Panc1 (cell line): ENCODE results near the gene LIN7B. TPM values are rescaled to one million over a fixed set of nuclear protein-coding genes. Genes with fewer than 3 reads are reported as not detected.

Experiments
- ATAC-seq: fragments of 200-7000 bp; cut with Tn5 transposase; 2 replicates; pipeline ENCODE4 v1.9.1; 2020; ENCODE audit warnings: mild to moderate bottlenecking, moderate library complexity
- BruUV-seq: library from RNA; stranded (reverse); fragments of 400-500 nt; replicated peaks from 2 replicates; lab custom pipeline; 2021; lab: Mats Ljungman, UMichigan
- CTCF ChIA-PET: fragments of 300-600 bp; sonication (Branson Sonifier 250); formaldehyde crosslinking; loops from one replicate; lab custom pipeline; 2022; ENCODE audit warnings: antibody characterized with exemption; lab: Charles Lee
- POLR2A ChIA-PET: fragments of 300-600 bp; sonication (Branson Sonifier 250); formaldehyde crosslinking; loops from one replicate; lab custom pipeline; 2022; ENCODE audit warnings: antibody characterized with exemption; lab: Charles Lee
- DNase-seq: peaks from one replicate; pipeline ENCODE4 v3.0.0-alpha.2; 2010; ENCODE audit warnings: low read depth, low spot score
- H3K27ac ChIP-seq: 2 replicates; pipeline ENCODE4 v1.5.1; 2011; ENCODE audit warnings: mild to moderate bottlenecking, low read length, inconsistent platforms
- H3K27me3 ChIP-seq: fragments of 200-500 bp; sonication (Bioruptor generic); 2 replicates; pipeline ENCODE4 v1.6.0; 2014; ENCODE audit warnings: low read length, inconsistent platforms; ENCODE audit not compliant: control insufficient read depth, insufficient read depth
- H3K36me3 ChIP-seq: fragments of 200-500 bp; sonication (Bioruptor generic); 2 replicates; pipeline ENCODE4 v1.5.1; 2014; ENCODE audit warnings: inconsistent platforms, mild to moderate bottlenecking, low read length, moderate library complexity; ENCODE audit not compliant: control insufficient read depth, insufficient read depth
- H3K4me1 ChIP-seq: 2 replicates; pipeline ENCODE4 v1.5.1; 2011; ENCODE audit warnings: inconsistent platforms, mild to moderate bottlenecking, low read length, moderate library complexity; ENCODE audit not compliant: control insufficient read depth, insufficient read depth
- H3K4me3 ChIP-seq, 2 experiments: 2 replicates each; pipeline ENCODE4 v1.5.1; 2011 to 2012; ENCODE audit warnings: low read depth in 2 of 2, low read length in 2 of 2, mild to moderate bottlenecking in 2 of 2, inconsistent platforms in 1 of 2, moderate library complexity in 1 of 2
- H3K9me3 ChIP-seq: fragments of 200-500 bp; sonication (Bioruptor generic); 2 replicates; pipeline ENCODE4 v1.5.1; 2014; ENCODE audit warnings: low read depth, mild to moderate bottlenecking, inconsistent platforms, low read length, moderate library complexity; ENCODE audit not compliant: control insufficient read depth, insufficient read depth
- CTCF ChIP-seq: fragments of 450-650 bp; IDR thresholded peaks from 2 replicates; pipeline ENCODE4 v1.5.1; 2017; ENCODE audit warnings: mild to moderate bottlenecking
- POLR2AphosphoS5 ChIP-seq: IDR thresholded peaks from 2 replicates; pipeline ENCODE4 v1.6.1; 2012; ENCODE audit warnings: mild to moderate bottlenecking, low read depth, low read length, moderate library complexity
- REST ChIP-seq, 2 experiments: IDR thresholded peaks; 2 replicates each; pipeline ENCODE4 v1.6.1; 2011 to 2012; ENCODE audit warnings: low read depth in 2 of 2, control low read depth in 1 of 2, low read length in 1 of 2, mild to moderate bottlenecking in 1 of 2, moderate library complexity in 1 of 2; ENCODE audit not compliant: insufficient read depth in 1 of 2
- SIN3A ChIP-seq: IDR thresholded peaks from 2 replicates; pipeline ENCODE4 v1.6.1; 2012; ENCODE audit warnings: low read depth, mild to moderate bottlenecking, low read length, moderate library complexity, borderline replicate concordance; ENCODE audit not compliant: insufficient read depth
- TCF7L2 ChIP-seq: IDR thresholded peaks from 2 replicates; pipeline ENCODE4 v1.6.1; 2011; ENCODE audit warnings: mild to moderate bottlenecking, low read depth, low read length, inconsistent platforms
- in situ Hi-C: cut with HindIII; loops from 2 replicates; pipeline ENCODE4 v1.10.0; 2016; ENCODE audit warnings: low sequenced_read_pairs, low pct_unique_long_range_greater_than_20kb
- intact Hi-C: fragments of 100-400 bp; cut with micrococcal nuclease; formaldehyde crosslinking; loops from one replicate; pipeline ENCODE4 v1.10.0; 2022; ENCODE audit not compliant: unreplicated experiment
- total RNA-seq: library from RNA; stranded (reverse); gene quantifications from one replicate; pipeline ENCODE4 v1.2.1, GENCODE V29; 2021; ENCODE audit not compliant: unreplicated experiment

LIN7B gene
- total RNA-seq, 1 experiment from 2014 or later = 6.4 TPM

GRCh38 chr19:49127674-49128544 is 13.7 kb downstream of the LIN7B start:
- in situ Hi-C loops (no loop called here), intact Hi-C loops (no loop called here)
- Histone ChIP-seq H3K36me3 (no peaks in the 10 kb centered on the region), H3K27me3 (no peaks in the 10 kb centered on the region), H3K4me1 (0 out of 2 replicates have a peak, but pooled peaks cover 3% of the 10 kb centered on the region), H3K9me3 (no peaks in the 10 kb centered on the region), H3K4me3 (peak overlapping the region; percentile 39 to 67), H3K27ac (peak overlapping the region; percentile 48)
- ATAC-seq (peak; percentile 95), DNase-seq (no peak)
- TF ChIP-seq POLR2AphosphoS5 (no peak), REST (IDR thresholded peaks at IDR 0.05; ENCODE audit: insufficient read depth in 1 of 2, low read depth in 2 of 2, low read length in 1 of 2) (peak in 1 of 2 experiments; percentile 34; a peak in 1 of 4 replicates), SIN3A (0 out of 2 replicates have a peak, but pooled peaks have one; percentile 24), CTCF (no peak)
- no TSS peak for BruUV-seq
- CTCF ChIA-PET = interaction anchor here (0.6 to 1.0 kb wide), 6 partner anchors 14 to 301 kb away, joined by 3 to 10 read pairs (median 4); partner anchors contain the start of gene LIN7B
- POLR2A ChIA-PET = interaction anchor here (0.6 to 0.9 kb wide), 4 partner anchors 8 to 251 kb away, joined by 3 to 8 read pairs (median 4); partner anchors contain the start of gene RUVBL2

GRCh38 chr19:49128545-49129237 is 14.5 kb downstream of the LIN7B start:
- BruUV-seq = no TSS peak
- no peak for ATAC-seq
- Histone ChIP-seq H3K4me3 (peak overlapping the region; percentile 39 to 67), H3K27me3 (no peaks in the 10 kb centered on the region), H3K4me1 (0 out of 2 replicates have a peak, but pooled peaks cover 3% of the 10 kb centered on the region), H3K9me3 (no peaks in the 10 kb centered on the region), H3K27ac (peak overlapping the region; percentile 82), H3K36me3 (no peaks in the 10 kb centered on the region)
- DNase-seq = no peak
- CTCF ChIA-PET = interaction anchor here (1.0 kb wide), 2 partner anchors 166 to 301 kb away, joined by 5 to 8 read pairs; no protein-coding TSS in a partner anchor
- no peak for TF ChIP-seq POLR2AphosphoS5
- TF ChIP-seq SIN3A = no peak
- TF ChIP-seq TCF7L2 = no peak
- TF ChIP-seq CTCF = no peak
- TF ChIP-seq REST (IDR thresholded peaks at IDR 0.05; ENCODE audit: insufficient read depth in 1 of 2, low read depth in 2 of 2, low read length in 1 of 2) = no peak
- intact Hi-C loops (no loop called here), in situ Hi-C loops (no loop called here)
- POLR2A ChIA-PET = interaction anchor here (0.9 kb wide), 1 partner anchor 9 kb away, joined by 3 read pairs; no protein-coding TSS in a partner anchor
